Measurements from ENCODE around the gene MUC6.

GRCh38 chr11:969651-970205, 66.8 kb downstream of the MUC6 start:
- TF ChIP-seq CTCF (IDR thresholded peaks at IDR 0.05 in 8 of 11, conservative IDR thresholded peaks at IDR 0.05 in 3 of 11) = no peak
- no peak for TF ChIP-seq POLR2A (IDR thresholded peaks at IDR 0.05)
